Fibroblast of villous mesenchyme (primary cell): ENCODE measurements around the gene PRKG1. TPM values are rescaled to one million over a fixed set of nuclear protein-coding genes. Genes with fewer than 3 reads are reported as not detected.
A peak's percentile ranks its signal among the peaks of the same experiment; 100 is the strongest.

Experiments
- DNase-seq: peaks from one replicate; pipeline ENCODE4 v3.0.0-alpha.2; 2010; ENCODE audit warnings: low read depth
- H3K4me3 ChIP-seq: 2 replicates; pipeline ENCODE4 v1.5.1; 2011; ENCODE audit warnings: low read depth, mild to moderate bottlenecking, low read length
- total RNA-seq: library from RNA; depleted of rRNA; stranded (reverse); fragments of >200 nt; gene quantifications from 2 replicates; pipeline ENCODE4 v1.2.3, GENCODE V29; 2012
- TF ChIP-seq, protein P1 (sequence below): IDR thresholded peaks from 2 replicates; pipeline ENCODE4 v1.5.1; 2012; ENCODE audit warnings: low read depth, mild to moderate bottlenecking, low read length; ENCODE audit not compliant: insufficient read depth

PRKG1 gene
- total RNA-seq, 1 donor: 19.0 TPM

DNA sequence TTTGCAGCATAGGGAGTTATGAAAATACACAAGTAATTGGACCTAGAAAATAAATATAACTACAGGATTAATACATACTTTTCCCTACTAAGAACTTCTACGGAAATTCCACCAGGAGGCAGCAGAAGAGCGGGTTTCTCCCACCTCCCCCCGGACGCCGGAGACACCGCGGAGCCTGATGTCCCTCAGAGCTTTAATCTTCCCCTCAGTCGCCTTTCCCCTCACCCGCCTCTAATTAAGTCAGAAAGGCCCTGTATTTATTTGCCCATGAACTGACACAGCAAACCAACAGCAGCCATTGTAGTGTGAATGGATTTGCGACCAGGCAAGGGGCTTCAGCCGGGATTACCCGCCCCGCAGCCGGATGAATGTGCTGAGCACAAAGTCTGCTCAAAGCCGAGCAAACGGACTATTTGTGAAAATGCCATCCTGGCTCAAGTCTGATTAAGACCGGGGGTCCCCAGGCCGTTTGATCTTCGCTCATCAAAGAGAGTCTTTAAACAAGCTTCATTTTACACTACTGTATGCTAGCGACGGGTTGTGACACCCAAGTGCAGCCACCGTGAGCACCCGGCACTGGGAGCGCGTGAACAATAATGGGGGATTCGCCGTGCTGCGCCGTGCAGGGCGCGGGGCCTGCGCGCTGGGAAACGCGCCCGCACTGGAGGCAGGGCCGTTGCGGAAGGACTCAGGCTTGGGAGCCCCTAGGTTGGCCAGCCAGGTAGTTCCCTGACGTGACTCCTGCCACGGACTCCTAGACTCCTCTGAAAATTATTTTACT, 1234.2 kb downstream of the PRKG1 start:
- DNase-seq: peak; percentile 84
- TF ChIP-seq, protein P1, sequence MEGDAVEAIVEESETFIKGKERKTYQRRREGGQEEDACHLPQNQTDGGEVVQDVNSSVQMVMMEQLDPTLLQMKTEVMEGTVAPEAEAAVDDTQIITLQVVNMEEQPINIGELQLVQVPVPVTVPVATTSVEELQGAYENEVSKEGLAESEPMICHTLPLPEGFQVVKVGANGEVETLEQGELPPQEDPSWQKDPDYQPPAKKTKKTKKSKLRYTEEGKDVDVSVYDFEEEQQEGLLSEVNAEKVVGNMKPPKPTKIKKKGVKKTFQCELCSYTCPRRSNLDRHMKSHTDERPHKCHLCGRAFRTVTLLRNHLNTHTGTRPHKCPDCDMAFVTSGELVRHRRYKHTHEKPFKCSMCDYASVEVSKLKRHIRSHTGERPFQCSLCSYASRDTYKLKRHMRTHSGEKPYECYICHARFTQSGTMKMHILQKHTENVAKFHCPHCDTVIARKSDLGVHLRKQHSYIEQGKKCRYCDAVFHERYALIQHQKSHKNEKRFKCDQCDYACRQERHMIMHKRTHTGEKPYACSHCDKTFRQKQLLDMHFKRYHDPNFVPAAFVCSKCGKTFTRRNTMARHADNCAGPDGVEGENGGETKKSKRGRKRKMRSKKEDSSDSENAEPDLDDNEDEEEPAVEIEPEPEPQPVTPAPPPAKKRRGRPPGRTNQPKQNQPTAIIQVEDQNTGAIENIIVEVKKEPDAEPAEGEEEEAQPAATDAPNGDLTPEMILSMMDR: peak; percentile 61
- peak overlapping the region; percentile 54 for H3K4me3 ChIP-seq

DNA sequence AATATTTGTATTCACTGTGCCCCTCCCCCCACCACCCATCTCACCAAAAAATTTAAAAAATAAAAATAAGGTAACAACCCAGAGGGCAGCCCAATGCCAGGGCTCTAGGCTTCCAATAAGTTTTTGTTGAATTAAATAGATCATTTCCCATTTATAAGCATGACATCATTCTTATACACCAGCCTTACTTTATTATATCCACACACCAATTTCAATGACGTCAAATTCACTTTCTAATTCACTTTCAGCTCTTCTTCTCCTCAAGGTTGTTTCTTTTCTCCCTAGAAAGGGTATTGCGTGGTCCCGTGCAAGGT, 1238.6 kb downstream of the PRKG1 start:
- no peak for DNase-seq
- H3K4me3 ChIP-seq: peak overlapping the region; percentile 92
- TF ChIP-seq, protein P1: no peak

DNA sequence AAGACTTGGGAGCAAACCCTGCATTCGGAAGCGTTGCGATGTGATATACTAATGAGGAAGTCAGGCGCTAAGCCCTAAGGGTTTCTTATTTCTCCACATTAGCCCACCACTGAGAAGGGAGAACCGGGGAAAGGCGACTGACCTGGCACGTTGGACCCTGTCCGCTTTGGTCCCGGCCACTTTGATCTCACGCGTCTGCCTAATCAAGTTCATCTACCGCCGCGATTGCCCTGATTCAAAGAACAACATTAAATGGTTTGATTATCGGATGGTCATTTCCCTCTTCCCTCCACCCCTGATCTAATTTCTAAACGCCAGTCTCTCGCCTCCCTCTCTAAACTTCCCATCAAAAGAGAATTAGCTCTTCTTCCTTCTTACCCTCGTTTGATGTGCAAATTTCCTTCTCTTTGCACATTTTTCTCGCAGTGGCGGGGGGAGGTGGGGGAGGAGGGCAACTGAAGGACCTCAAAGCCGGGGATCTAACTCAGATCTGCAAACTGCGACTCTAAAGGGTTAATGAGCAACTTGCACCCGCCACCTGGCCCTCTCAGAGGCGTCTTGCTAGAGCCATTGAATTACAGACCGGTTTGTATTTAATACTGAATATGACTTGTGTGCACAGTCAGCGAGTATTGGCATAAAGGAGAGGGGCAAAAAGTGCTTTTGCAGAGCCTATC, 1239.1 kb downstream of the PRKG1 start:
- TF ChIP-seq, protein P1: no peak
- H3K4me3 ChIP-seq: peak overlapping the region; percentile 92
- DNase-seq: peak; percentile 32

DNA sequence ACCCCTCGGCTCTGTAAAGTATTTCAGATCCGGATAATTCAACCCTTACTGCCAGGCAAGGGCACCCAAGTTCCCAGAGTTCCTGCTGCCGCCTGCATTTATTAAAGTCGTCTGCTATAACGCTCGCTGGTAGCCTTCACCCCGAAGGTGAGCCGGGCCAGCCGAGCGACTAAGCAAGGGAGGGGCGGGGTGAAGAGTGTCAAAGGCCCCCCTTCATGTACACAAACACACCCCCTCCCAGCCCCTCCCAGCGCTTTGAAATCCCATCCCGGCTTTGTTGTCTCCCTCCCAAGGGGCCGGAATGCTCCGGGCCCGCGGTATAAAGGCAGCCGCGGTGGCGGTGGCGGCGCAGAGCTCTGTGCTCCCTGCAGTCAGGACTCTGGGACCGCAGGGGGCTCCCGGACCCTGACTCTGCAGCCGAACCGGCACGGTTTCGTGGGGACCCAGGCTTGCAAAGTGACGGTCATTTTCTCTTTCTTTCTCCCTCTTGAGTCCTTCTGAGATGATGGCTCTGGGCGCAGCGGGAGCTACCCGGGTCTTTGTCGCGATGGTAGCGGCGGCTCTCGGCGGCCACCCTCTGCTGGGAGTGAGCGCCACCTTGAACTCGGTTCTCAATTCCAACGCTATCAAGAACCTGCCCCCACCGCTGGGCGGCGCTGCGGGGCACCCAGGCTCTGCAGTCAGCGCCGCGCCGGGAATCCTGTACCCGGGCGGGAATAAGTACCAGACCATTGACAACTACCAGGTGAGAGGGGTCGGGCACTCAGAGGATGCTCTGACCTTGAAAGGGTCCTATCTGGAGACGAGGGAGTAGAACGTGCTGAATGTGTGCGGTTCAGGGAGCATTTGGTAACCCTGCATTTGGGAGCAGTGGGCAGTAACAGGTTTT, 1239.9 kb downstream of the PRKG1 start, which contains the start of gene DKK1:
Gene DKK1 (plus strand): TSS at position 349 of the 889 bp plus-strand sequence. CDS start 154 bp downstream, at position 503.
- DNase-seq: peak; percentile 84
- TF ChIP-seq, protein P1: peak; percentile 90
- H3K4me3 ChIP-seq: peak within 1 kb of the TSS; percentile 92

DNA sequence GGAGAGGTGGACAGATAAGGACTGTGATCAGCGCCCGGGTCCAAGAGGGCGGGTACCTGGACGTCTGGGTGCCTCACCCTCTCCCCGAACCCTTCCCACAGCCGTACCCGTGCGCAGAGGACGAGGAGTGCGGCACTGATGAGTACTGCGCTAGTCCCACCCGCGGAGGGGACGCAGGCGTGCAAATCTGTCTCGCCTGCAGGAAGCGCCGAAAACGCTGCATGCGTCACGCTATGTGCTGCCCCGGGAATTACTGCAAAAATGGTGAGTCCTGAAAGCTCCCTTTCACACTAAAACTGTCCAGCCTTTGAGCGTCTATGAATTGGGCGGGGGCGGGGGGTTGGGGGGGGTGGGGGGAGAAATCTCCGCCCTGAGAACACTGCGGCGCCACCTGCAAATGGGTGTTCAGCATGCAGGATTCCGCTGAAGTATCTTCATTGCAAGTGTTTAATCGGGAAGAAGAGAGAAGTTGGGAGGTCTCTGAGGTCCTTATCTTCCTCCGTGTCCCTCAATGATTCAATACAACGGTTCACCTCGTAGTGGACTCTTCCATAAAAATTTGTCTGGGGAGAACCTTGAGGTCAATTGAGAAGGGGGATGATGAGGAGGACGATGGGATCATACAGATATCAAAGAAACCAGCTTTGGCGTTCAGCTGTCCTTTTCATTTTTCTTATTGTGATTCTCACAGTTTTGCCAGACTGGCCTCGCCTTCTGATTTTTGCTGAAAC, 1240.7 kb downstream of the PRKG1 start:
- DNase-seq: peak; percentile 48
- H3K4me3 ChIP-seq: peak overlapping the region; percentile 92
- TF ChIP-seq, protein P1: no peak

DNA sequence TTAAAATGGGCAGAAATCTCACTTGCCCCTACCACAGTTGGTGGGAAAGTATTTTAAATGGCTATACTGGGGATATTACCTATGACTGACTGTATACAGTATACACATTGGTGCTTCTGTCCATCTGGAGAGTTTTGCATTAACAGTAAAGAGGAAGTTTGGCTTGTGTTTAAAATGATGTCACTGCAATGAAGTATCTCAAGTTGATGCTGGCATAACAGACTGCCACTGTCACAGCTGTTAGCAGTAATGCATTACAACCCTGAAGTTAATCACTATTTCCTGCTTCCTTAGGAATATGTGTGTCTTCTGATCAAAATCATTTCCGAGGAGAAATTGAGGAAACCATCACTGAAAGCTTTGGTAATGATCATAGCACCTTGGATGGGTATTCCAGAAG, 1241.7 kb downstream of the PRKG1 start:
- DNase-seq: peak; percentile 23
- TF ChIP-seq, protein P1: no peak
- peak overlapping the region; percentile 92 for H3K4me3 ChIP-seq
